ENCODE measurements around the gene JAKMIP1.

The JAKMIP1 gene

DNA sequence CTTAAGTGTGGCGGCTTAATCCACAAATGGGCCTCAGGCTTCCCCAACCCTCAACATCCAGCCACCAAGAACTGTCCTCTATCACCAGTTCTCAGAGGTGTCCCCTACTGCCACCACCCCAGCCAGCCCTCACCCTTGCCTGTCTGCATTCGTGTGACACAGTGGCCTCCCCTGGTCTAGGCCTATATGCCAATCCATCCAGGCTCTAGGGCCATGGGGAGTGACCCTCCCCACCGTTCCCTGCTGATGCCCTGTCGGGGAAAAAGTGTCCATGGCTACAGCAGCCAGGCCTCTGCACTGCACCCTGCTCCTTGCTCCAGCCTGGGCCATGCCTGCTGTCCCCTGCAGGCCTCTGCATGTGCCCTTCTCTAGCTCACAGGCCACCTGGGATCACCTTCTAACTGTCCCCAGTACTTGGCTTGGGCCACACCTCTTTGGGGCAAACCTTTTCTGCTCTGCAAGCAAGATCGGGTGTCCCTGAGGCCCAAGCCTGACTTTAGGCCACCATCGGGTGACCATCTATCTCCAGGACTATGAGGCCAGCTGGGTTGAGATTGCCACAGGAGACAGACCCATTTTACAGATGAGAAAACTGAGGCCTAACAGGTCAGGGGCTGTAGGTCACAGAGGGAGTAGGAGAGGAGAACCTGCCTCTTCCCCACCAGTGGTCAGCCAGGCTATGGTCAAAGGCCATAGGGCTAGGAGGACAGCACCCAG is 75.8 kb downstream of the JAKMIP1 start:
- in situ Hi-C loops (cut with HindIII; ENCODE audit: low pct_ligation_motif_present, low sequenced_read_pairs), result no loop called here
- no peak overlapping the region for H3K4me3 ChIP-seq (ENCODE audit: low read depth, low read length)
- H3K27me3 ChIP-seq (replicated peaks), result no peaks in the 10 kb centered on the region
- no peaks in the 10 kb centered on the region for H3K36me3 ChIP-seq (replicated peaks)
- H3K27ac ChIP-seq, result no peak overlapping the region
- TF ChIP-seq, protein P1, sequence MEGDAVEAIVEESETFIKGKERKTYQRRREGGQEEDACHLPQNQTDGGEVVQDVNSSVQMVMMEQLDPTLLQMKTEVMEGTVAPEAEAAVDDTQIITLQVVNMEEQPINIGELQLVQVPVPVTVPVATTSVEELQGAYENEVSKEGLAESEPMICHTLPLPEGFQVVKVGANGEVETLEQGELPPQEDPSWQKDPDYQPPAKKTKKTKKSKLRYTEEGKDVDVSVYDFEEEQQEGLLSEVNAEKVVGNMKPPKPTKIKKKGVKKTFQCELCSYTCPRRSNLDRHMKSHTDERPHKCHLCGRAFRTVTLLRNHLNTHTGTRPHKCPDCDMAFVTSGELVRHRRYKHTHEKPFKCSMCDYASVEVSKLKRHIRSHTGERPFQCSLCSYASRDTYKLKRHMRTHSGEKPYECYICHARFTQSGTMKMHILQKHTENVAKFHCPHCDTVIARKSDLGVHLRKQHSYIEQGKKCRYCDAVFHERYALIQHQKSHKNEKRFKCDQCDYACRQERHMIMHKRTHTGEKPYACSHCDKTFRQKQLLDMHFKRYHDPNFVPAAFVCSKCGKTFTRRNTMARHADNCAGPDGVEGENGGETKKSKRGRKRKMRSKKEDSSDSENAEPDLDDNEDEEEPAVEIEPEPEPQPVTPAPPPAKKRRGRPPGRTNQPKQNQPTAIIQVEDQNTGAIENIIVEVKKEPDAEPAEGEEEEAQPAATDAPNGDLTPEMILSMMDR (IDR thresholded peaks at IDR 0.05; ENCODE audit: low read depth, low read length, missing control alignments), result no peak
- DNase-seq, result no peak

DNA sequence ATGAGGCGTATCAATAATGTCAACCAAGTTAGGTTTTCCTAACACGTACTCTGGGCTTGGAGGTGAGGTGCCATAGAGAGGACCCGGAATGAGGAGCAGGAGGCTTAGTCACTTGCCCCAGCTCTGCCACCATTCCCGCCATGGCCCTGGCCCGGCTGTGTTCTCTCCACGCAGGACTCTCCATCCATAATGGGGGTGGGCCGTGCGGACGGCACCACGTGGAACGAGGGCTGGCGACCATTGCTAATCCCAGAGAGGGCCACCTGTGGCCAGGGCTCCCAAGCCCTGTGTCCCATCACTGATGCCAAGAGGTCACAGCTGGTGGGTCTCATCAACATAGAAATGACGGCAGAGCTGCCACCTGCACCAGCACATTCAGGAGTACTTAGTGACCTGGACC is 76.4 kb downstream of the JAKMIP1 start:
- no peaks in the 10 kb centered on the region for H3K27me3 ChIP-seq (replicated peaks)
- no peak overlapping the region for H3K4me3 ChIP-seq (ENCODE audit: low read depth, low read length)
- no peak overlapping the region for H3K27ac ChIP-seq
- TF ChIP-seq, protein P1 (IDR thresholded peaks at IDR 0.05; ENCODE audit: low read depth, low read length, missing control alignments), result no peak
- in situ Hi-C loops (cut with HindIII; ENCODE audit: low pct_ligation_motif_present, low sequenced_read_pairs), result no loop called here
- no peak for DNase-seq
- no peaks in the 10 kb centered on the region for H3K36me3 ChIP-seq (replicated peaks)

DNA sequence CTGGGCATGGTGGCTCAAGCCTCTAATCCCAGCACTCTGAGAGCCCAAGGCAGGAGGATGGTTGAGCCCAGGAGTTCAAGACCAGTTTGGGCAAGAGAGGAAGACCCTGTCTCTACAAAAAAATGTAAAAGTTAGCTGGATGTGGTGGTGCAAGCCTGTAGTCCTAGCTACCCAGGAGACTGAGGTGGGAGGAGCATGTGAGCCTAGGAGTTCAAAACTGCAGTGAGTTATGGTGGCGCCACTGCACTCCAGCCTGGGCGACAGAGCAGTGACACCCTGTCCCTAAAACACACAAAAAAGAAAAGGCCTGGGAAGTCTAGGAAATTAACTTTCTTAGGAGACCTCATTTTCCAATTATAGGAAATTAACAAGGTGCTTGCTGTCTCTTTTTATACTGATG is 76.8 kb downstream of the JAKMIP1 start:
- Histone ChIP-seq H3K4me3 (ENCODE audit: low read depth, low read length) (no peak overlapping the region), H3K36me3 (replicated peaks) (no peaks in the 10 kb centered on the region), H3K27me3 (replicated peaks) (no peaks in the 10 kb centered on the region), H3K27ac (no peak overlapping the region)
- in situ Hi-C loops (cut with HindIII; ENCODE audit: low pct_ligation_motif_present, low sequenced_read_pairs), result no loop called here
- no peak for DNase-seq
- TF ChIP-seq, protein P1 (IDR thresholded peaks at IDR 0.05; ENCODE audit: low read depth, low read length, missing control alignments), result no peak

DNA sequence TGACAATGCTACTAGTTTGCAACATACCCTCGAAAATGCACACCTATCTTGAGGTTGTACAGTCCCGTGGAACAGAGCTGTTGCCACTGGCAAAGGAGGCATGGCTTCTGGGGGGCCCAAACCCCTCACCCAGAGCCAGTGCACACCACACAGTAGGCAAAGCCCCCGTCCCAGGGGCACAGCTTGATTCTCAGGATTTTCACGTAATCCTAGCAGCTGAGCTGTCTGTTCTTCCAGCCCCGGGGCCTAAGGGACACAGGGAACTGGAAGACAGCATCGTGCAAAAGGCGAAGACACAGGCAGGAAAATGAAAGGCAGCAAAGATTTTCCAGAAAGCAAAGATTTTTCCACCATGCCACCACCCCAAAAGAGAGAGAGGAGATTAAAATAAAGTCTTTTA is 77.2 kb downstream of the JAKMIP1 start:
- in situ Hi-C loops (cut with HindIII; ENCODE audit: low pct_ligation_motif_present, low sequenced_read_pairs), result no loop called here
- Histone ChIP-seq H3K27me3 (replicated peaks) (no peaks in the 10 kb centered on the region), H3K4me3 (ENCODE audit: low read depth, low read length) (no peak overlapping the region), H3K27ac (no peak overlapping the region), H3K36me3 (replicated peaks) (no peaks in the 10 kb centered on the region)
- TF ChIP-seq, protein P1 (IDR thresholded peaks at IDR 0.05; ENCODE audit: low read depth, low read length, missing control alignments), result no peak
- no peak for DNase-seq

DNA sequence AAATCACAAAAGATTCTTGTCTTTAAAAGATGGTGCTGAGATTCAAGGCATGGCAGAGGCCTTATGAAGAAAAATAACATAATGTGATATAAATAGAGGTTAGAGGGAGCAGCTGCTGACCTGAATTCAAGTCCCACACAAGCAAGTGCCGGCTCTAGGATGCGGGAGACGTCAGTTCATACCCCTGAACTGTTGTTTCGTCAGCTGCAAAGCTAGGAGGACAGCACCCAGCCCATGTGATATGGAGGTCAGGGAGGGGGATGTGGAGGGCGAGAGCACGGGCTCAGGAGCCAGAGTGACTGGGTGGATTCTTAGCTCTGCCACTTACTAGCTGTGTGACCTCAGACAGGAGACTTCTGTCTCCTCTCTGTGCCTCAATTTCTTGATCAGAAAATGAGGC is 77.9 kb downstream of the JAKMIP1 start:
- Histone ChIP-seq H3K4me3 (ENCODE audit: low read depth, low read length) (no peak overlapping the region), H3K27me3 (replicated peaks) (no peaks in the 10 kb centered on the region), H3K27ac (no peak overlapping the region), H3K36me3 (replicated peaks) (no peaks in the 10 kb centered on the region)
- no peak for DNase-seq
- TF ChIP-seq, protein P1 (IDR thresholded peaks at IDR 0.05; ENCODE audit: low read depth, low read length, missing control alignments), result no peak
- in situ Hi-C loops (cut with HindIII; ENCODE audit: low pct_ligation_motif_present, low sequenced_read_pairs), result no loop called here

DNA sequence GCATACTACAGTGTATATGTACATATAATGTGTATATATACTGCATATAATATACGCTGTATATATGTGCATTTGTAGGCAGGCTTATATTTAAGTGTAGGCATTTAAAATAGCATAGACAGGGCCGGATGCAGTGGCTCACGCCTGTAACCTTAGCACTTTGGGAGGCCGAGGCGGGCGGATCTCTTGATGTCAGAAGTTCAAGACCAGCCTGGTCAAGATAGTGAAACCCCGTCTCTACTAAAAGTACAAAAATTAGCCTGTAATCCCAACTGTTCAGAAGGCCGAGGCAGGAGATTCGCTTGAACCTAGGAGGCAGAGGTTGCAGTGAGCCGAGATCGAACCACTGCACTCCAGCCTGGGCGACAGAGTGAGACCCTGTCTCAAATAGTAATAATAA is 78.4 kb downstream of the JAKMIP1 start:
- no peaks in the 10 kb centered on the region for H3K27me3 ChIP-seq (replicated peaks)
- TF ChIP-seq, protein P1 (IDR thresholded peaks at IDR 0.05; ENCODE audit: low read depth, low read length, missing control alignments), result no peak
- no peaks in the 10 kb centered on the region for H3K36me3 ChIP-seq (replicated peaks)
- H3K27ac ChIP-seq, result no peak overlapping the region
- no peak for DNase-seq
- H3K4me3 ChIP-seq (ENCODE audit: low read depth, low read length), result no peak overlapping the region
- in situ Hi-C loops (cut with HindIII; ENCODE audit: low pct_ligation_motif_present, low sequenced_read_pairs), result no loop called here

Measured in brain microvascular endothelial cell (primary cell).